ENCODE data around the gene HECTD3.

GRCh38 chr1:45010855-45011811 is at the start of gene HECTD3:
- TF ChIP-seq CTCF (IDR thresholded peaks at IDR 0.05) = peak in 1 of 3 experiments; percentile 6
- TF ChIP-seq POLR2A (IDR thresholded peaks at IDR 0.05; ENCODE audit: low read depth) = peak; percentile 24
- TF ChIP-seq POLR2AphosphoS5 (IDR thresholded peaks at IDR 0.05) = peak; percentile 63 to 76
- no peak for TF ChIP-seq EP300 (IDR thresholded peaks at IDR 0.05)
